Adrenal gland (tissue), 12 donors: ENCODE measurements around the gene SNAP47. TPM values are rescaled to one million over a fixed set of nuclear protein-coding genes. Genes with fewer than 3 reads are reported as not detected.

ENCODE experiments used
- DNase-seq, 7 donors: peaks; one replicate each; pipeline ENCODE4 v3.0.0-alpha.2; 2019 to 2020
- H3K27ac ChIP-seq, 5 donors: fragments of 200-600 bp; sonication (generic) in 4 of 5; 1 replicate in 3 of 5; 2 replicates in 2 of 5; pipeline versions ENCODE4 v1.5.1 to v1.8.0; 2016 to 2020; ENCODE audit warnings: mild to moderate bottlenecking in 1 of 5
- H3K27me3 ChIP-seq: fragments of 200-600 bp; 2 replicates; pipeline ENCODE4 v1.8.0; 2021
- H3K36me3 ChIP-seq, 2 donors: fragments of 200-600 bp; replicated peaks in 1 of 2; 1 replicate in 1 of 2; 2 replicates in 1 of 2; pipeline versions ENCODE4 v1.5.1 to v1.8.0; 2018 to 2022
- H3K4me1 ChIP-seq, 2 donors: fragments of 200-600 bp; replicated peaks in 1 of 2; 1 replicate in 1 of 2; 2 replicates in 1 of 2; pipeline versions ENCODE4 v1.5.1 to v1.8.0; 2018 to 2021
- H3K4me3 ChIP-seq, 4 donors: fragments of 200-600 bp; sonication (generic) in 3 of 4; one replicate each; pipeline ENCODE4 v1.5.1; 2016 to 2018
- H3K9me3 ChIP-seq, 3 donors: fragments of 200-600 bp; sonication (generic) in 1 of 3; replicated peaks in 1 of 3; 1 replicate in 2 of 3; 2 replicates in 1 of 3; pipeline versions ENCODE4 v1.5.1 to v1.8.0; 2016 to 2021
- CTCF ChIP-seq, 6 experiments: fragments of 450-650 bp in 4 of 6; fragments of 200-600 bp in 2 of 6; sonication (generic) in 1 of 6; IDR thresholded peaks; 1 replicate in 5 of 6; 2 replicates in 1 of 6; pipeline versions ENCODE4 v1.5.1 to v1.8.0; 2016 to 2021; ENCODE audit warnings: antibody characterized with exemption in 6 of 6, mild to moderate bottlenecking in 2 of 6, moderate library complexity in 1 of 6
- POLR2A ChIP-seq, 2 donors: fragments of 450-650 bp; IDR thresholded peaks; one replicate each; pipeline ENCODE4 v1.6.1; 2017; ENCODE audit warnings: antibody characterized with exemption in 2 of 2, mild to moderate bottlenecking in 2 of 2, moderate library complexity in 1 of 2
- WGBS, 4 donors: extraction: QIAGEN DNeasy Blood & Tissue Kit in 2 of 4; methylation state at CpG; one replicate each; pipeline versions ENCODE4 v1.1.5 to v1.1.7; 2013 to 2017; 5-methylcytosine and 5-hydroxymethylcytosine counted together
- intact Hi-C, 2 donors: fragments of 100-400 bp; cut with DNase I; formaldehyde crosslinking; loops; one replicate each; pipeline versions ENCODE4 v1.14.1 to v1.15.0; 2022 to 2023
- polyA plus RNA-seq, 3 donors: library from polyadenylated mRNA; stranded (reverse); fragments of 200-250 nt in 2 of 3; fragments of 350-450 nt in 1 of 3; fragmentation: Illumina TruSeq in 1 of 3; extraction: RNeasy Lipid Tissue Mini Kit (QIAGEN cat#74804) in 1 of 3; gene quantifications; one replicate each; pipeline ENCODE4 v1.2.3, GENCODE V29; 2013 to 2014
- total RNA-seq, 9 donors: library from RNA; depleted of rRNA in 4 of 9; stranded (reverse); fragments of >200 nt in 4 of 9; fragments of 120-200 nt in 1 of 9; fragmentation: NEBNext Ultra II Directional in 1 of 9; extraction: Animal tissue kit (Norgen Biotek cat#: 25700) in 1 of 9; gene quantifications; one replicate each; pipeline versions ENCODE4 v1.1.0 to v1.2.4, GENCODE V29; 2013 to 2023
- donor health status: healthy with polysubstance abuse.
- donor health status: Bipolar disorder and iron deficiency.
- donor health status: DM: yes; HTN: yes; CAD: no.
- donor health status: DM: no; HTN: no; CAD: no.
- donor health status: DM: no; HTN: no; CAD: no.
- donor health status: DM: yes; HTN: yes; CAD: no.

The SNAP47 gene
- total and polyA plus RNA-seq, 12 donors, result 24.5 to 216 (median 103) TPM

- peak overlapping the region in 2 of 5 donors; percentile 71 to 78 for H3K27ac ChIP-seq
- H3K4me3 ChIP-seq, result no peak overlapping the region
- intact Hi-C loops, result loop anchor here in 1 of 2 donors (10.0 kb wide), 1 partner anchor 353 kb away; the partner anchor contains the start of gene ARF1
- no peaks in the 10 kb centered on the region for H3K27me3 ChIP-seq
- peaks cover 0 to 22% of the 10 kb centered on the region in 2 donors for H3K36me3 ChIP-seq
- H3K4me1 ChIP-seq, result peaks cover 32 to 61% of the 10 kb centered on the region in 2 donors
- peak in 1 of 7 donors; percentile 54 for DNase-seq
- TF ChIP-seq CTCF (IDR thresholded peaks at IDR 0.05), result no peak
- no peak for TF ChIP-seq POLR2A (IDR thresholded peaks at IDR 0.05)
- H3K9me3 ChIP-seq, result no peaks in the 10 kb centered on the region
- 70 to 94% (median 90%) methylated on average over 2 to 19 of the region's 19 CpGs for WGBS, 4 donors
Observed at GRCh38 chr1:227731696-227732585, 3.3 kb upstream of the SNAP47 start.

GRCh38 chr1:227732586-227733308 is 2.5 kb upstream of the SNAP47 start:
- H3K4me3 ChIP-seq, result no peak overlapping the region
- no peak for TF ChIP-seq CTCF (IDR thresholded peaks at IDR 0.05)
- TF ChIP-seq POLR2A (IDR thresholded peaks at IDR 0.05), result no peak
- DNase-seq, result peak in 1 of 7 donors; percentile 52
- no peak overlapping the region for H3K27ac ChIP-seq
- intact Hi-C loops, result loop anchor here in 1 of 2 donors (10.0 kb wide), 1 partner anchor 352 kb away; the partner anchor contains the start of gene ARF1
- no peaks in the 10 kb centered on the region for H3K9me3 ChIP-seq
- H3K27me3 ChIP-seq, result no peaks in the 10 kb centered on the region
- peaks cover 29 to 62% of the 10 kb centered on the region in 2 donors for H3K4me1 ChIP-seq
- 79 to 93% (median 87%) methylated on average over 7 to 18 of the region's 18 CpGs for WGBS, 4 donors
- H3K36me3 ChIP-seq, result peaks cover 0 to 22% of the 10 kb centered on the region in 2 donors

GRCh38 chr1:227733309-227733705 is 1.9 kb upstream of the SNAP47 start:
- intact Hi-C loops, result loop anchor here in 1 of 2 donors (10.0 kb wide), 1 partner anchor 351 kb away; the partner anchor contains the start of gene ARF1
- Histone ChIP-seq H3K36me3 (peaks cover 0 to 22% of the 10 kb centered on the region in 2 donors), H3K27me3 (no peaks in the 10 kb centered on the region), H3K4me3 (no peak overlapping the region), H3K4me1 (peaks cover 25 to 60% of the 10 kb centered on the region in 2 donors), H3K27ac (peak overlapping the region in 1 of 5 donors; percentile 83), H3K9me3 (no peaks in the 10 kb centered on the region)
- WGBS, 4 donors, result 91 to 100% (median 93%) methylated on average over 5 to 15 of the region's 15 CpGs
- TF ChIP-seq CTCF (IDR thresholded peaks at IDR 0.05), result no peak
- TF ChIP-seq POLR2A (IDR thresholded peaks at IDR 0.05), result no peak
- no peak for DNase-seq
